Mesothelial cell of epicardium (in vitro differentiated cells): Measurements from ENCODE around the gene PPME1. TPM values are rescaled to one million over a fixed set of nuclear protein-coding genes. Genes with fewer than 3 reads are reported as not detected.

Experiments
- DNase-seq, 2 experiments: peaks; one replicate each; pipeline ENCODE4 v3.0.0; 2021; ENCODE audit warnings: low spot score in 2 of 2; ENCODE audit not compliant: unreplicated experiment in 2 of 2
- H3K27ac Mint-ChIP-seq: 2 replicates; pipeline ENCODE4 v1.8.0; 2021; ENCODE audit warnings: mixed read lengths
- H3K27me3 Mint-ChIP-seq: 2 replicates; pipeline ENCODE4 v1.8.0; 2021; ENCODE audit warnings: low read depth, mixed read lengths
- H3K36me3 Mint-ChIP-seq: 2 replicates; pipeline ENCODE4 v1.8.0; 2021; ENCODE audit warnings: mixed read lengths
- H3K4me1 Mint-ChIP-seq: 2 replicates; pipeline ENCODE4 v1.8.0; 2021; ENCODE audit warnings: mixed read lengths
- H3K4me3 Mint-ChIP-seq: 2 replicates; pipeline ENCODE4 v1.8.0; 2021; ENCODE audit warnings: mild to moderate bottlenecking, moderate library complexity, mixed read lengths
- H3K9me3 Mint-ChIP-seq: 2 replicates; pipeline ENCODE4 v1.8.0; 2021; ENCODE audit warnings: mixed read lengths
- total RNA-seq: library from RNA; stranded (reverse); gene quantifications from 3 replicates; pipeline ENCODE4 v1.2.1, GENCODE V29; 2021
- TF ChIP-seq, protein P1 (sequence below): fragments of 200-600 bp; sonication (generic); IDR thresholded peaks from one replicate; pipeline ENCODE4 v1.5.0; 2021; ENCODE audit warnings: antibody characterized with exemption; ENCODE audit not compliant: unreplicated experiment

Gene PPME1
- total RNA-seq, 1 donor from 2014 or later = 50.6 TPM

DNA sequence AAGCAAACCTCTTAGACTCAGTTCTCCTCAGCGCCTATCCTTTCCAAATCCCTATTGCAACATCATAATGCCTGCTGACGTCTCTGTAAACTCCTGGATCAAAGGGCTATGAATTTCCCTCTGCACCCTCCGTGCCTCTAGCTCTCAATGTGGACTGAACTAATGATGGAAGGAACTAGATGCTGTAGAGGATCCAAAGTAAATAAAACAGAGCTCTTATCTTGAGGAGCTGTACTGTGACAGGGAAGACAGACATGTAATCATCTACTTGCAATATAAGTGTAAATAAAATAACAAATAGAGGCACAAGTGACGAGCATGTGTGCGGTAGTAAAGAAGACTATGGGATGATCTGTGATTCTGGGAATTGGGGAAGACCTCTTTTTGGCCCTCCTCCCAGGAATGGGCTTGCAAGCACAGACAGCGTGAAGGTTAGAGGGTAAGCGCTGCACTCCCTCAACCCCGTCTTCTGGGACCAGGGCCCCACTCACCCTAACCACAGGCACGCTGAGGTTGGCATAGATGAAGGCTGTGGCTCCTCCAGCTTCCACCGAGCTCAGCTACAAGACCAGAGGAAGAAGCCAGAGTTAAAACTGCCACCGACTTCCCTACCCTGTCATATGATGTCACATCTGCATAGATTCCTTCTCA is 98.2 kb downstream of the PPME1 start:
- no peak for DNase-seq
- H3K27ac Mint-ChIP-seq = no peak overlapping the region
- H3K9me3 Mint-ChIP-seq = no peaks in the 10 kb centered on the region
- TF ChIP-seq, protein P1, sequence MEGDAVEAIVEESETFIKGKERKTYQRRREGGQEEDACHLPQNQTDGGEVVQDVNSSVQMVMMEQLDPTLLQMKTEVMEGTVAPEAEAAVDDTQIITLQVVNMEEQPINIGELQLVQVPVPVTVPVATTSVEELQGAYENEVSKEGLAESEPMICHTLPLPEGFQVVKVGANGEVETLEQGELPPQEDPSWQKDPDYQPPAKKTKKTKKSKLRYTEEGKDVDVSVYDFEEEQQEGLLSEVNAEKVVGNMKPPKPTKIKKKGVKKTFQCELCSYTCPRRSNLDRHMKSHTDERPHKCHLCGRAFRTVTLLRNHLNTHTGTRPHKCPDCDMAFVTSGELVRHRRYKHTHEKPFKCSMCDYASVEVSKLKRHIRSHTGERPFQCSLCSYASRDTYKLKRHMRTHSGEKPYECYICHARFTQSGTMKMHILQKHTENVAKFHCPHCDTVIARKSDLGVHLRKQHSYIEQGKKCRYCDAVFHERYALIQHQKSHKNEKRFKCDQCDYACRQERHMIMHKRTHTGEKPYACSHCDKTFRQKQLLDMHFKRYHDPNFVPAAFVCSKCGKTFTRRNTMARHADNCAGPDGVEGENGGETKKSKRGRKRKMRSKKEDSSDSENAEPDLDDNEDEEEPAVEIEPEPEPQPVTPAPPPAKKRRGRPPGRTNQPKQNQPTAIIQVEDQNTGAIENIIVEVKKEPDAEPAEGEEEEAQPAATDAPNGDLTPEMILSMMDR = no peak
- H3K27me3 Mint-ChIP-seq = no peaks in the 10 kb centered on the region
- H3K4me3 Mint-ChIP-seq = no peak overlapping the region
- no peaks in the 10 kb centered on the region for H3K36me3 Mint-ChIP-seq
- H3K4me1 Mint-ChIP-seq = peaks cover 22% of the 10 kb centered on the region

DNA sequence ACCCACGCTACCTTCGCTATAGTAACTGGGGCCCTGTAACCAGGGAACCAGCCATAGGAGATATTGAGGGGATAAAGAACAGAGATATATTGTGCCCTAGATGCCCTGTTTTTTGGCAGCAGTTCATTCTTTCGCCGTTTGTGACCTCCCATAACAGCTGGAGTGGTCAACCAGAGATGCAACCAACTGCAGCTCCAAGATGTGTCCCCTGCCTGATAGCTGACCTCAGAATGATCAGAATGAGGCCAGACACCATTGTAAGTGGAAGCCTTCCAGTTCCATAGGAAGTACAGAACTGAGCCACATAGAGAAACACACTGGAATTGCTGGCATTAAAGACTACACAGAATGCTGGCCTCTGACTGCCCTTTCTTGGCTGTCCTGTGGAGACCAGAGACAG is 101.2 kb downstream of the PPME1 start:
- no peak overlapping the region for H3K4me3 Mint-ChIP-seq
- no peaks in the 10 kb centered on the region for H3K9me3 Mint-ChIP-seq
- no peaks in the 10 kb centered on the region for H3K27me3 Mint-ChIP-seq
- no peaks in the 10 kb centered on the region for H3K36me3 Mint-ChIP-seq
- DNase-seq = no peak
- H3K4me1 Mint-ChIP-seq = peaks cover 17% of the 10 kb centered on the region
- H3K27ac Mint-ChIP-seq = no peak overlapping the region
- TF ChIP-seq, protein P1 = no peak

DNA sequence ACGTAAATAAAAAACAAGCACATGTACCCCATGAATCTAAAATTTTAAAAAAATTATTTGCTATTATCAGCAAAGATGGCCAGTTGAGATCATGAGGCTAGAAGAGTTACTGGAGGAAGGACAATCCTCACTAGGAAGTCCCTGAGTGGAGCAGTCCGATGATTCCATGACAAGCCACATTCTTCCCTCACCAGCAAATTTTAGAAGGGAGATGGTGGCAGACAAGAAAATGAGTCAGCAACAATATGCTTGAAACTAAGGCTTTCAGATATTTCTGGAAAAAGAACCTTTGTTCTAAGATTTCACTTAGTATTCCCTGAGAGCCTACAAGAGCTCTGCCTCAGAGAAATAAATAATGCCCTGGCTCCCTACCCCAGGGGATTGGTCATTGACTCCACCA is 105.5 kb downstream of the PPME1 start:
- DNase-seq = no peak
- Mint-ChIP-seq H3K27ac (no peak overlapping the region), H3K9me3 (no peaks in the 10 kb centered on the region), H3K36me3 (no peaks in the 10 kb centered on the region), H3K27me3 (no peaks in the 10 kb centered on the region), H3K4me1 (peaks cover 17% of the 10 kb centered on the region), H3K4me3 (no peak overlapping the region)
- TF ChIP-seq, protein P1 = no peak

DNA sequence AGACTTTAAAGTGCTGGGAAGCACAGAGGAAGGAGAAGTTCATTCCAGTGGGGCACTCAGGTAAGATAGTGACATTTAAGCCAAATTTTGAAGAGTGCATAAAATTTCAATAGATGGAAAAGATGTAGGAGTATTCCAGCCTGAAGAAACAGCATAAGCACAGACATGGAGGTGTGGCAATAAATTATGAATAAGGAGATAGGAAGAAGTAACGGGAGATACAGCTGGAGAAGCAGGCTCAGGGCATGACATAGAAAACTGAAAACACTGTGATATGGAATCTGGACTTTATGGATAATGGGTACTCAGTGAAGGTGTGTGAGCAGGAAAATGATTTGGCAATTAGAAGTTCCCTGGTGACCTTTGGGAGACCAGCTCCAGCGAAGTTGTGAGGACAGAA is 107.0 kb downstream of the PPME1 start:
- TF ChIP-seq, protein P1 = no peak
- no peaks in the 10 kb centered on the region for H3K36me3 Mint-ChIP-seq
- no peak overlapping the region for H3K27ac Mint-ChIP-seq
- DNase-seq = no peak
- no peaks in the 10 kb centered on the region for H3K9me3 Mint-ChIP-seq
- no peak overlapping the region for H3K4me3 Mint-ChIP-seq
- no peaks in the 10 kb centered on the region for H3K27me3 Mint-ChIP-seq
- H3K4me1 Mint-ChIP-seq = peaks cover 12% of the 10 kb centered on the region

DNA sequence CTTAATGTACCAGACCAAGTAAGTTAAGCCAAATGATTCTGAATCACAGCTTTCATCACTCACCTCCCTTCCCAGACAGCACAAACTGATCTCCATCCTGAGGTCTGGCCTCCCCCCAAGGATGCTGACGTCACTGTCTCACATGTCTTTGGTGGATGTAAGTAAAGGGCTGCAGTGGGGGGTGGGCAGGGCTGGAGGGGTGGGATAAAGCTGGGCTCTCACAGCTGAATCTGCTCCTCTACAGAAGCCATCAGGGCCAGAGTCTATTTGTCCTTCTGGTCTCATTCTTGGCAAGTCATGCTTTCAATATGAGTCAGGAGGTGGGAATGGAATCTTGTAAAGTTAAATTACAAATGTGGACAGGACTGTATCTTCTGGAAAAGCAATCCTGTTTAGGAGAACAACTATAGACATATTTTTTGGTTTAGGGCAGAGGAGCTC is 107.7 kb downstream of the PPME1 start:
- Mint-ChIP-seq H3K4me3 (no peak overlapping the region), H3K9me3 (no peaks in the 10 kb centered on the region), H3K27ac (no peak overlapping the region), H3K27me3 (no peaks in the 10 kb centered on the region), H3K4me1 (peaks cover 10% of the 10 kb centered on the region), H3K36me3 (no peaks in the 10 kb centered on the region)
- no peak for DNase-seq
- TF ChIP-seq, protein P1 = no peak
